ENCODE results near the gene PMM2. TPM values are rescaled to one million over a fixed set of nuclear protein-coding genes. Genes with fewer than 3 reads are reported as not detected.

Gene PMM2
- total and polyA plus RNA-seq, 9 of the 15 experiments (the other 6 are each of a cell fraction or from before 2014, with no cell fraction given), result 5.6 to 42.7 (median 25.9) TPM

DNA sequence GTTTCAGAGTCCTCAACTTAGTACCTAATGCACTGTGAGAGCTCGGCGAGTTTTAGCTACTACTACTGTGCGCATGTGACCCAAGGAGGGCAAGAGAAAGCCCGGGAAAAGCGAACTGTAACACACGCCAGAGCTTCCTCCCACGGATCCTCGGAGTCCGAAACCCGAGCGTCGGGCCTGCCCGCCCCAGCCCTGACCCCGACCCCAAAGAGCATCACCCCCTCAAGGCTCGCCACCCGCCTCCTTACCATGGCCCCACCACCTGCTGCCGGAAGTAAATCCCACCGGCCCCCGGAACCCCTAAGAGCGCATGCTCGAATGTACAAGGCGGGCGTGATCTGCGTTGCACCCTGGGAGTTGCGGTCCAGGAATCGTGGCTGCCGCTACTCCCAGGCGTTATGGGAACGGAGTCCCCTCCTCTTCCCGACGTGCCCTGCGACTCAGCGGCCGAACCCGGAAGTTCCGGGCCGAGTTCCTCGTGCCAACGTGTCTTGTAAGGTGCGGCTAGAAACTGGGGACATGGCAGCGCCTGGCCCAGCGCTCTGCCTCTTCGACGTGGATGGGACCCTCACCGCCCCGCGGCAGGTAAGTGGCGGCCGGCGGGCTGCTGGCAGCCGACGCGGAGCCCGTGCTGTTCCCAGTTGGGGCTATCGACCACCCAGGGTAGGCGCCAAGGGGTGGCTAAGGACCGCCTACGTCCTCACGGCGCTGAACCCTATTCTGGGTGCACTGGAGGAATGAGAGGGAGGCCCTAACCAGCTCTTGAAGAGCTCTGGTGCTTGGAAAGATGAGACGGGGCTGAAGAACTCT is at the start of gene PMM2, which contains the start of gene TMEM186 (continued):
- TF ChIP-seq ZNF316 (IDR thresholded peaks at IDR 0.05), result no peak
- no peak; the same call in 1 of the 2 replicates for TF ChIP-seq RERE (CRISPR knock-in tag; IDR thresholded peaks at IDR 0.05; ENCODE audit: borderline replicate concordance)
- TF ChIP-seq, protein P1, sequence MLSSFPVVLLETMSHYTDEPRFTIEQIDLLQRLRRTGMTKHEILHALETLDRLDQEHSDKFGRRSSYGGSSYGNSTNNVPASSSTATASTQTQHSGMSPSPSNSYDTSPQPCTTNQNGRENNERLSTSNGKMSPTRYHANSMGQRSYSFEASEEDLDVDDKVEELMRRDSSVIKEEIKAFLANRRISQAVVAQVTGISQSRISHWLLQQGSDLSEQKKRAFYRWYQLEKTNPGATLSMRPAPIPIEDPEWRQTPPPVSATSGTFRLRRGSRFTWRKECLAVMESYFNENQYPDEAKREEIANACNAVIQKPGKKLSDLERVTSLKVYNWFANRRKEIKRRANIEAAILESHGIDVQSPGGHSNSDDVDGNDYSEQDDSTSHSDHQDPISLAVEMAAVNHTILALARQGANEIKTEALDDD (IDR thresholded peaks at IDR 0.05), result no peak
- TF ChIP-seq MXI1 (IDR thresholded peaks at IDR 0.05; ENCODE audit: low read depth, low read length), result peak; percentile 96
- no peak for TF ChIP-seq ZFP30 (CRISPR knock-in tag; IDR thresholded peaks at IDR 0.05; ENCODE audit: borderline replicate concordance)
- no peak for TF ChIP-seq ZBED1 (IDR thresholded peaks at IDR 0.05)
- no peak for TF ChIP-seq SRSF7 (optimal IDR thresholded peaks at IDR 0.05; ENCODE audit: low read depth, low read length)
- no peak for TF ChIP-seq GTF2B (IDR thresholded peaks at IDR 0.05; ENCODE audit: extremely low read depth, insufficient read length)
- peak; percentile 86 for TF ChIP-seq CREM (IDR thresholded peaks at IDR 0.05; ENCODE audit: low read depth)
- no peak for TF ChIP-seq TSHZ1 (CRISPR knock-in tag; IDR thresholded peaks at IDR 0.05)
- no peak for TF ChIP-seq MTA2 (IDR thresholded peaks at IDR 0.05; ENCODE audit: low read depth)
- peak; percentile 18 for TF ChIP-seq NEUROD1 (IDR thresholded peaks at IDR 0.05; ENCODE audit: borderline replicate concordance, low read depth, low read length, partially characterized antibody)
- TF ChIP-seq, protein P2, sequence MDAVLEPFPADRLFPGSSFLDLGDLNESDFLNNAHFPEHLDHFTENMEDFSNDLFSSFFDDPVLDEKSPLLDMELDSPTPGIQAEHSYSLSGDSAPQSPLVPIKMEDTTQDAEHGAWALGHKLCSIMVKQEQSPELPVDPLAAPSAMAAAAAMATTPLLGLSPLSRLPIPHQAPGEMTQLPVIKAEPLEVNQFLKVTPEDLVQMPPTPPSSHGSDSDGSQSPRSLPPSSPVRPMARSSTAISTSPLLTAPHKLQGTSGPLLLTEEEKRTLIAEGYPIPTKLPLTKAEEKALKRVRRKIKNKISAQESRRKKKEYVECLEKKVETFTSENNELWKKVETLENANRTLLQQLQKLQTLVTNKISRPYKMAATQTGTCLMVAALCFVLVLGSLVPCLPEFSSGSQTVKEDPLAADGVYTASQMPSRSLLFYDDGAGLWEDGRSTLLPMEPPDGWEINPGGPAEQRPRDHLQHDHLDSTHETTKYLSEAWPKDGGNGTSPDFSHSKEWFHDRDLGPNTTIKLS (IDR thresholded peaks at IDR 0.05; ENCODE audit: borderline replicate concordance, low read depth), result peak; percentile 99
- TF ChIP-seq SMARCA4 (IDR thresholded peaks at IDR 0.05), result no peak
- peak; percentile 75 for TF ChIP-seq RBBP5 (IDR thresholded peaks at IDR 0.05; ENCODE audit: borderline replicate concordance, insufficient read depth, low read length, poor library complexity, severe bottlenecking)

All from K562 (cell line).